ENCODE results near the gene NPIPB8.
"Not testable (repeated sequence)": the region's sequence is repeated elsewhere in the genome, so short reads cannot be mapped to it uniquely, and the experiment has no call there.

The NPIPB8 gene

DNA sequence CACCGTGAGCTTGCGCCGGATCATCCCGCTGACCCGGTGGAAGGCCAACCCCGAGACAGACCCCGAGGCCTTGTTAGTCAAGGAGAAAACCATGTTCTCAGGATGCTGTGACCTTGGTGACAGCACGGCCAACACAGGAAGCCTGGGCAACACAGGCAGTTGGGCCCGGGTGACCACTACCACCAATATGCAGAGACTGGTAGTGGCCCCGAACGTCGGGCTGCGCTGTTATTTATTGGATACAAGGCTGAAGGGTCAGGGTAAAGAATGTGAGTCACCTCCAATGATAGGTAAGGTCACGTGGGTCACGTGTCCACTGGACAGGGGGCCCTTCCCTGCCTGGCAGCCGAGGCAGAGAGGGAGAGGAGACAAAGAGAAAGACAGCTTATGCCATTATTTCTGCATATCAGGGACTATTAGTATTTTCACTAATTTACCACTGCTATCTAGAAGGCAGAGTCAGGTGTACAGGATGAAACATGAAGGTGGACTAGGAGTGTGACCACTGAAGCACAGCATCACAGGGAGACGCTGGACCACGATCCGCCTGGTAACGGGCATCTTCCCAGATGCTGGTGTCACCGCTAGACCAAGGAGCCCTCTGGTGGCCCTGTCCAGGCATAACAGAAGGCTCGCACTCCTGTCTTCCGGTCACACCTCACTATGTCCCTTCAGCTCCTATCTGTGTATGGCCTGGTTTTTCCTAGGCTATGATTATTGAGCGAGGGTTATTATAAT lies 22.2 kb upstream of the NPIPB8 start:
- not testable (repeated sequence) for H3K9ac ChIP-seq (ENCODE audit: low read length); H3K4me1 ChIP-seq (ENCODE audit: control insufficient read depth in 1 of 2, insufficient read depth in 2 of 2, low read length in 2 of 2); H4K8ac ChIP-seq (ENCODE audit: low read depth, low read length); H2AFZ ChIP-seq (ENCODE audit: insufficient read depth, low read length, poor library complexity); H3K18ac ChIP-seq (ENCODE audit: low read length); H3K4me3 ChIP-seq (ENCODE audit: low read depth, low read length); H2BK120ac ChIP-seq (ENCODE audit: insufficient read depth, low read length, poor library complexity); H3K4ac ChIP-seq (ENCODE audit: low read depth, low read length); H3K27ac ChIP-seq (ENCODE audit: low read depth, low read length); H3K79me2 ChIP-seq (ENCODE audit: control insufficient read depth, insufficient read depth, low read length, poor library complexity); H3K23ac ChIP-seq (ENCODE audit: low read length); H3K27me3 ChIP-seq (ENCODE audit: insufficient read depth, low read length); H3K9me3 ChIP-seq (ENCODE audit: insufficient read depth, low read depth, low read length); H3K79me1 ChIP-seq (ENCODE audit: low read length); H3K36me3 ChIP-seq (ENCODE audit: control insufficient read depth in 1 of 2, insufficient read depth in 2 of 2, low read length in 2 of 2); H3K14ac ChIP-seq (ENCODE audit: low read length); H3K4me2 ChIP-seq (ENCODE audit: low read length); H2BK12ac ChIP-seq (ENCODE audit: low read length); H2BK5ac ChIP-seq (ENCODE audit: low read depth, low read length, poor library complexity); H2AK5ac ChIP-seq (ENCODE audit: low read length); H4K12ac ChIP-seq (ENCODE audit: low read depth, low read length); H4K91ac ChIP-seq (ENCODE audit: low read depth, low read length)
- WGBS (ENCODE audit: extremely low coverage, insufficient coverage, insufficient read length) = no CpG with 5 or more reads among the region's 24 CpGs
- peak; percentile 54 to 67 for DNase-seq

DNA sequence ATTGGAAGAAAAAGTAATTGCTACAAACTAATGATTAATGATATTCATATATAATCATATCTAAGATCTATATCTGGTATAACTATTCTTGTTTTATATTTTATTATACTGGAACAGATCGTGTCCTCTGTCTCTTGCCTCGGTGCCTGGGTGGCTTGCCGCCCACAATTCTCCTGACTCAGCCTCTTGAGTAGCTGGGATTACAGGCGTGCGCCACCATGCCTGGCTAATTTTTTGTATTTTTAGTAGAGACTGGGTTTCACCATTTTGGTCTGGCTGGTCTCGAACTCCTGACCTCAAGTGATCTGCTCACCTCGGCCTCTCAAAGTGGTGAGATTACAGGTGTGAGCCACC lies 21.7 kb upstream of the NPIPB8 start:
- not testable (repeated sequence) for H2BK12ac ChIP-seq (ENCODE audit: low read length); H2AFZ ChIP-seq (ENCODE audit: insufficient read depth, low read length, poor library complexity); H2AK5ac ChIP-seq (ENCODE audit: low read length); H3K14ac ChIP-seq (ENCODE audit: low read length); H4K91ac ChIP-seq (ENCODE audit: low read depth, low read length); H3K4ac ChIP-seq (ENCODE audit: low read depth, low read length); H3K23ac ChIP-seq (ENCODE audit: low read length); H4K8ac ChIP-seq (ENCODE audit: low read depth, low read length); H3K4me2 ChIP-seq (ENCODE audit: low read length); H3K27ac ChIP-seq (ENCODE audit: low read depth, low read length); H3K27me3 ChIP-seq (ENCODE audit: insufficient read depth, low read length); H3K4me3 ChIP-seq (ENCODE audit: low read depth, low read length); H2BK120ac ChIP-seq (ENCODE audit: insufficient read depth, low read length, poor library complexity); H3K79me2 ChIP-seq (ENCODE audit: control insufficient read depth, insufficient read depth, low read length, poor library complexity); H2BK5ac ChIP-seq (ENCODE audit: low read depth, low read length, poor library complexity); H4K12ac ChIP-seq (ENCODE audit: low read depth, low read length); H3K79me1 ChIP-seq (ENCODE audit: low read length); DNase-seq; H3K9ac ChIP-seq (ENCODE audit: low read length); H3K4me1 ChIP-seq (ENCODE audit: control insufficient read depth in 1 of 2, insufficient read depth in 2 of 2, low read length in 2 of 2); H3K18ac ChIP-seq (ENCODE audit: low read length); H3K36me3 ChIP-seq (ENCODE audit: control insufficient read depth in 1 of 2, insufficient read depth in 2 of 2, low read length in 2 of 2); H3K9me3 ChIP-seq (ENCODE audit: insufficient read depth, low read depth, low read length)
- WGBS (ENCODE audit: extremely low coverage, insufficient coverage, insufficient read length) = no CpG with 5 or more reads among the region's 7 CpGs

DNA sequence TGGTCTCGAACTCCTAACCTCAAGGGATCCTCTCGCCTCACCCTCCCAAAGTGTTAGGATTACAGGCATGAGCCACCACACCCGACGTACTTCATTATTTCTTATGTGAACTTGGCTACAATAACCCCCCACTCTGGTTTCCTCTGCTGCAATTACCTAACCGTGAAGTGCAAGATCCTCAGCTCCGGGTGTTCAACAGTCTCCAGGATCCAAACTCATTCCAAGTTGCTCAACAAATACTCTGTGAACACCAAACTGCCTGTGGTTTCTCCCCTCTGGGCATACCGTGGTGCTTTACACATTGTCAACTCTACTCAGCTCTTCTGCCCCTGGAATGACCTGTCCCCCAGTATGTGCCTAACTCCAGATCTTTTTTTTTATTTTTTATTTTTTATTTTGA lies 21.2 kb upstream of the NPIPB8 start:
- no peak overlapping the region for H2BK5ac ChIP-seq (ENCODE audit: low read depth, low read length, poor library complexity)
- no peak overlapping the region for H3K4me3 ChIP-seq (ENCODE audit: low read depth, low read length)
- no peaks in the 10 kb centered on the region for H3K9me3 ChIP-seq (ENCODE audit: insufficient read depth, low read depth, low read length)
- DNase-seq = no peak
- H3K36me3 ChIP-seq (ENCODE audit: control insufficient read depth in 1 of 2, insufficient read depth in 2 of 2, low read length in 2 of 2) = no peaks in the 10 kb centered on the region
- no peaks in the 10 kb centered on the region for H3K4me1 ChIP-seq (ENCODE audit: control insufficient read depth in 1 of 2, insufficient read depth in 2 of 2, low read length in 2 of 2)
- no peak overlapping the region for H4K12ac ChIP-seq (ENCODE audit: low read depth, low read length)
- no peaks in the 10 kb centered on the region for H3K27me3 ChIP-seq (ENCODE audit: insufficient read depth, low read length)
- H2BK12ac ChIP-seq (ENCODE audit: low read length) = no peak overlapping the region
- H2AFZ ChIP-seq (ENCODE audit: insufficient read depth, low read length, poor library complexity) = no peak overlapping the region
- H3K4me2 ChIP-seq (ENCODE audit: low read length) = no peak overlapping the region
- no peak overlapping the region for H3K23ac ChIP-seq (ENCODE audit: low read length)
- H3K27ac ChIP-seq (ENCODE audit: low read depth, low read length) = no peak overlapping the region
- H4K8ac ChIP-seq (ENCODE audit: low read depth, low read length) = no peak overlapping the region
- H4K91ac ChIP-seq (ENCODE audit: low read depth, low read length) = no peak overlapping the region
- no peak overlapping the region for H3K4ac ChIP-seq (ENCODE audit: low read depth, low read length)
- H3K79me1 ChIP-seq (ENCODE audit: low read length) = no peaks in the 10 kb centered on the region
- no peak overlapping the region for H3K14ac ChIP-seq (ENCODE audit: low read length)
- WGBS (ENCODE audit: extremely low coverage, insufficient coverage, insufficient read length) = no CpG with 5 or more reads among the region's 7 CpGs
- H2BK120ac ChIP-seq (ENCODE audit: insufficient read depth, low read length, poor library complexity) = no peak overlapping the region
- H3K9ac ChIP-seq (ENCODE audit: low read length) = no peak overlapping the region
- H2AK5ac ChIP-seq (ENCODE audit: low read length) = no peak overlapping the region
- no peaks in the 10 kb centered on the region for H3K79me2 ChIP-seq (ENCODE audit: control insufficient read depth, insufficient read depth, low read length, poor library complexity)
- no peak overlapping the region for H3K18ac ChIP-seq (ENCODE audit: low read length)

GRCh38 chr16:28617874-28618273 lies 20.0 kb upstream of the NPIPB8 start:
- no peak overlapping the region for H3K18ac ChIP-seq (ENCODE audit: low read length)

More at GRCh38 chr16:28617874-28618273, 20.0 kb upstream of the NPIPB8 start:
- Histone ChIP-seq H2BK120ac (ENCODE audit: insufficient read depth, low read length, poor library complexity) (no peak overlapping the region), H3K79me1 (ENCODE audit: low read length) (no peaks in the 10 kb centered on the region), H3K36me3 (ENCODE audit: control insufficient read depth in 1 of 2, insufficient read depth in 2 of 2, low read length in 2 of 2) (no peaks in the 10 kb centered on the region), H3K79me2 (ENCODE audit: control insufficient read depth, insufficient read depth, low read length, poor library complexity) (no peaks in the 10 kb centered on the region), H3K4me2 (ENCODE audit: low read length) (no peak overlapping the region), H2BK5ac (ENCODE audit: low read depth, low read length, poor library complexity) (no peak overlapping the region), H3K9me3 (ENCODE audit: insufficient read depth, low read depth, low read length) (no peaks in the 10 kb centered on the region), H3K14ac (ENCODE audit: low read length) (no peak overlapping the region), H2BK12ac (ENCODE audit: low read length) (no peak overlapping the region), H3K4me1 (ENCODE audit: control insufficient read depth in 1 of 2, insufficient read depth in 2 of 2, low read length in 2 of 2) (no peaks in the 10 kb centered on the region), H3K27ac (ENCODE audit: low read depth, low read length) (no peak overlapping the region), H3K4me3 (ENCODE audit: low read depth, low read length) (no peak overlapping the region), H2AK5ac (ENCODE audit: low read length) (no peak overlapping the region), H3K4ac (ENCODE audit: low read depth, low read length) (no peak overlapping the region), H4K8ac (ENCODE audit: low read depth, low read length) (no peak overlapping the region), H4K91ac (ENCODE audit: low read depth, low read length) (no peak overlapping the region), H3K27me3 (ENCODE audit: insufficient read depth, low read length) (no peaks in the 10 kb centered on the region), H3K23ac (ENCODE audit: low read length) (no peak overlapping the region), H2AFZ (ENCODE audit: insufficient read depth, low read length, poor library complexity) (no peak overlapping the region), H4K12ac (ENCODE audit: low read depth, low read length) (no peak overlapping the region), H3K9ac (ENCODE audit: low read length) (no peak overlapping the region)
- WGBS (ENCODE audit: extremely low coverage, insufficient coverage, insufficient read length) = no CpG with 5 or more reads among the region's 4 CpGs
- peak in 1 of 2 donors; percentile 17 for DNase-seq

All from trophoblast cell (in vitro differentiated cells and primary cell).